Progenitor cell of endocrine pancreas (in vitro differentiated cells): ENCODE measurements around the gene RFX2. TPM values are rescaled to one million over a fixed set of nuclear protein-coding genes. Genes with fewer than 3 reads are reported as not detected.
A peak's percentile ranks its signal among the peaks of the same experiment; 100 is the strongest.

ENCODE experiments used
- DNase-seq: peaks from one replicate; pipeline ENCODE4 v3.0.0; 2021; ENCODE audit warnings: low spot score; ENCODE audit not compliant: unreplicated experiment
- H3K27ac Mint-ChIP-seq: 2 replicates; pipeline ENCODE4 v1.8.0; 2021; ENCODE audit warnings: mild to moderate bottlenecking, moderate library complexity, mixed read lengths
- H3K27me3 Mint-ChIP-seq: 2 replicates; pipeline ENCODE4 v1.8.0; 2021; ENCODE audit warnings: mixed read lengths
- H3K36me3 Mint-ChIP-seq: 2 replicates; pipeline ENCODE4 v1.8.0; 2022; ENCODE audit warnings: mixed read lengths; ENCODE audit not compliant: insufficient read depth
- H3K4me1 Mint-ChIP-seq: 2 replicates; pipeline ENCODE4 v1.8.0; 2021; ENCODE audit warnings: low read depth, mixed read lengths
- H3K4me3 Mint-ChIP-seq: 2 replicates; pipeline ENCODE4 v1.8.0; 2021; ENCODE audit warnings: low read depth, mild to moderate bottlenecking, moderate library complexity, mixed read lengths
- H3K9me3 Mint-ChIP-seq: 2 replicates; pipeline ENCODE4 v1.8.0; 2021; ENCODE audit warnings: low read depth, mixed read lengths
- CTCF ChIP-seq: fragments of 200-600 bp; sonication (generic); IDR thresholded peaks from one replicate; pipeline ENCODE4 v1.5.0; 2021; ENCODE audit warnings: antibody characterized with exemption, mild to moderate bottlenecking; ENCODE audit not compliant: unreplicated experiment
- total RNA-seq: library from RNA; stranded (reverse); gene quantifications from 2 replicates; pipeline ENCODE4 v1.2.1, GENCODE V29; 2021

RFX2 gene
- total RNA-seq, 1 donor from 2014 or later = 24.2 TPM

GRCh38 chr19:6047741-6048251 is 62.5 kb downstream of the RFX2 start:
- Mint-ChIP-seq H3K4me1 (peaks cover 7% of the 10 kb centered on the region), H3K27ac (peak overlapping the region; percentile 10), H3K27me3 (no peaks in the 10 kb centered on the region), H3K4me3 (no peak overlapping the region), H3K36me3 (peaks cover 8% of the 10 kb centered on the region), H3K9me3 (peaks cover 9% of the 10 kb centered on the region)
- DNase-seq = peak; percentile 45
- peak; percentile 78 for TF ChIP-seq CTCF

GRCh38 chr19:6047256-6047655 is 63.0 kb downstream of the RFX2 start:
- no peaks in the 10 kb centered on the region for H3K27me3 Mint-ChIP-seq
- H3K36me3 Mint-ChIP-seq = peaks cover 8% of the 10 kb centered on the region
- no peak overlapping the region for H3K4me3 Mint-ChIP-seq
- no peak overlapping the region for H3K27ac Mint-ChIP-seq
- TF ChIP-seq CTCF = no peak
- H3K9me3 Mint-ChIP-seq = peaks cover 9% of the 10 kb centered on the region
- H3K4me1 Mint-ChIP-seq = peaks cover 7% of the 10 kb centered on the region
- DNase-seq = no peak

GRCh38 chr19:6045108-6045507 is 65.2 kb downstream of the RFX2 start:
- Mint-ChIP-seq H3K27ac (no peak overlapping the region), H3K4me3 (no peak overlapping the region), H3K4me1 (peaks cover 7% of the 10 kb centered on the region), H3K9me3 (peaks cover 2% of the 10 kb centered on the region), H3K36me3 (peaks cover 10% of the 10 kb centered on the region), H3K27me3 (no peaks in the 10 kb centered on the region)
- TF ChIP-seq CTCF = no peak
- DNase-seq = no peak

- no peaks in the 10 kb centered on the region for H3K27me3 Mint-ChIP-seq
- no peak overlapping the region for H3K4me3 Mint-ChIP-seq
- H3K4me1 Mint-ChIP-seq = peaks cover 7% of the 10 kb centered on the region
- DNase-seq = no peak
- no peaks in the 10 kb centered on the region for H3K9me3 Mint-ChIP-seq
- no peak for TF ChIP-seq CTCF
- no peak overlapping the region for H3K27ac Mint-ChIP-seq
- H3K36me3 Mint-ChIP-seq = peaks cover 10% of the 10 kb centered on the region
Measured at GRCh38 chr19:6044056-6044805, 66.1 kb downstream of the RFX2 start.

GRCh38 chr19:6042776-6043726 is 67.2 kb downstream of the RFX2 start:
- H3K27me3 Mint-ChIP-seq = no peaks in the 10 kb centered on the region
- no peak overlapping the region for H3K4me3 Mint-ChIP-seq
- no peak for DNase-seq
- H3K36me3 Mint-ChIP-seq = peaks cover 19% of the 10 kb centered on the region
- no peak overlapping the region for H3K27ac Mint-ChIP-seq
- H3K9me3 Mint-ChIP-seq = no peaks in the 10 kb centered on the region
- H3K4me1 Mint-ChIP-seq = peaks cover 2% of the 10 kb centered on the region
- no peak for TF ChIP-seq CTCF
